ENCODE results near the gene WNT4. TPM values are rescaled to one million over a fixed set of nuclear protein-coding genes. Genes with fewer than 3 reads are reported as not detected.

The WNT4 gene
- total RNA-seq, 1 experiment from 2014 or later = not detected

- DNase-seq (ENCODE audit: low read depth) = no peak
Observed at GRCh38 chr1:22089134-22089571, 53.7 kb downstream of the WNT4 start.

DNA sequence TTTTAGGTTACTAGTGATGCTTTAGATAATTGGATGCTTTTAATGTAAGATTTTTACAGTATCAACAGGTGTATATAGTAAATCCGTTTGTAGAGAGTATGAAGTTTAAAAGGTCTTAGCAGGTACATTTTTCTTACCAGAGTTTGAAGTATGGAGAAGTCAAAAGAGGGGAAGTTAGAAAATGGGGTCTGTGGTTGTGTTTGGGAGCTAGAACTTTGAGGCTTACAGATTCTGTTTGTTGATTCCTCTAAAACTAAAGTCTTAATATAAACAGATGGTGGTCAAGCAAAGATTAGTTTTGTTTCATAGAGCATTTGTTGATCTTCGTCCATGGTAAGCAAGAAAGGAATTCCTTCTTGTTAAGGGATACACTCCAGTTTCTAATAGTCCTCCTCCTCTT, 54.6 kb downstream of the WNT4 start:
- DNase-seq (ENCODE audit: low read depth) = no peak

DNA sequence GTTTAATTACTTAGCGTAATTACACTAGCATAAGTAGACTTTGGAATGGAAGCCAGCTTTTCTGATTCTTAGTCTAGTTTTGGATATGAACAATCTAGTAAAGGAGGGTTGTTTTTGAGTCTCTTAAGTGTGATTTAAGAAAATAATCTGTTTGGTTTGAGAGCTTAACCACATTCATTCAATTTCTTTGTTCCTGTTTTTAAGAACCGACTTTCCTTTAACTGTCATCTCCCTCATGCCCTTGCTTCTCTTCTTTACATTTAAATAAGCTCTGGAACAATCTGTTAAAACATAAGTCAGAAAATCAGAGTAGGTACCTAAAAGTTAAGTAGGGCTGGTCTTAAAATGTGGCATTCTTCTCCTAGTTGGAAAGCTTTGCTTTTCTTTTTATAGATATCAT, 62.7 kb downstream of the WNT4 start:
- no peak for DNase-seq (ENCODE audit: low read depth)

DNA sequence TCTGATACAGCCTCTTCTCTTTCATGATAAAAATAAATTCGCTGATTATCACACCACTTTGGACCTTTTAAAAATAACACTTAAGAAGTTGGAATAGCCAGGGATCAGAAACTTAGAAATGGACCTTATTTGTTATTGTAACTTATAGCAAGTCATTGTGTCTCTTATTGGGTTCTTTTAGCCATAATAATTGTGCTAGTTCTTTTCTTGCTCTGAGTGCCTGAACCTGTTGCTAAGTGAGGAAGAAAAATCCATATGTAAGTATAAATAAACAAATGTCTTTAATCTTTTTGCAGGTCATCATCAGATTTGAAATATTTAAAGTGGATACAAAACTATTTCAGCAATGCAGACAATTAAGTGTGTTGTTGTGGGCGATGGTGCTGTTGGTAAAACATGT, 64.8 kb downstream of the WNT4 start:
- DNase-seq (ENCODE audit: low read depth) = no peak

- peak; percentile 79 for DNase-seq (ENCODE audit: low read depth)
Observed at GRCh38 chr1:22077728-22078127, 65.2 kb downstream of the WNT4 start.

GRCh38 chr1:22076346-22076745, 66.6 kb downstream of the WNT4 start:
- no peak for DNase-seq (ENCODE audit: low read depth)

GRCh38 chr1:22075718-22076117, 67.2 kb downstream of the WNT4 start:
- DNase-seq (ENCODE audit: low read depth) = no peak

DNA sequence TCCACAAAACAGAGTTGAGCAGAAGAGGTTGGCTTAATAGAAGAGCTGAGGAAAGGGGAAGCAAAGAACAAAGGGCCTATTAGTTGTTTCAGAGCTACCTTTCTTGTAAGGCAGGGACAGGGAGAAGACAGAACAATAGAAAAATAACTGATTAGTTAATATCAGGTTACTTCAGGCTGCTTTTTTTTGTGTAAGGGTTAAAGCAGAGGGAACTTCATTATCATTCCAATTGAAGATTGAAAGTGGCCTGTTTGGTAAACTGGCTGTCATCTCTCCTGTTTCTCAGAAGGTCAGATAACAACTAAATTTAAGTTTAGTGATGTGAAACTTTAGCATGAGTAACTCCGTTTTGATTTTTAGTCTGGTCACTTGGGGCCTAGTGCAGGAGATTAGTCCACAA, 68.1 kb downstream of the WNT4 start:
- no peak for DNase-seq (ENCODE audit: low read depth)

DNA sequence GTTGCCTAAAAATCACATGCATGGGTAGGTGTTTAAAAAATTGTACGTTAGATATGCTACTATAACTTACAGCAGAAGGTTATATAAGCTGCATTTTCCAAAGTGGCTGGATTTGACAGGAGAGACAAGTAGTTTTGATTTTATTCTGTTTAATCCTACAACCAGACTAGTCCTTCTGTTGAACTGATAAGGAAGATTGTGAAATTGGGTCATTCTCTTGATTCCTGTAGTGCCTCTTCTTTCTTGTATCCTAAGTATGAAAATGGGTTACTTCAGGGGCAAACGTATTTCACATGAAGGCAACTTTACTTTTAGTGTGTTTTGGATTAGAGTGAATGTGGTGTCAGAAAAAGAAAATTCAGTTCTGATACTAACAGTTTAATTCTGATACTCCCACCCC, 71.4 kb downstream of the WNT4 start:
- no peak for DNase-seq (ENCODE audit: low read depth)

Other genes with a start within 250 kb of the WNT4 start
- gene HSPG2, start 205.8 kb downstream of the WNT4 start, total RNA-seq (2014; rRNA removed) = 106 and 143 TPM in 2 replicates
- not detected in 2 replicates for gene CELA3B, start 166.1 kb downstream of the WNT4 start, total RNA-seq (2014; rRNA removed)
- gene CELA3A, start 141.4 kb downstream of the WNT4 start, total RNA-seq (2014; rRNA removed) = not detected in 2 replicates
- gene CDC42, start 90.4 kb downstream of the WNT4 start, total RNA-seq (2014; rRNA removed) = 323 and 332 TPM in 2 replicates

Measured in LHCN-M2 (cell line).